ENCODE data around the gene PLK5.
"Not testable (repeated sequence)": the region's sequence is repeated elsewhere in the genome, so short reads cannot be mapped to it uniquely, and the experiment has no call there.

PLK5 gene

GRCh38 chr19:1505991-1506881 is 17.6 kb upstream of the PLK5 start:
- no peak for DNase-seq

- peak in 2 of 58 donors; percentile 25 to 34 for DNase-seq
These were observed 16.7 kb upstream of the PLK5 start for GRCh38 chr19:1507192-1507660.

GRCh38 chr19:1507763-1508506 is 15.9 kb upstream of the PLK5 start:
- DNase-seq, result peak; percentile 65 to 99 (median 91)

- no peak for DNase-seq
These were observed 15.4 kb upstream of the PLK5 start for GRCh38 chr19:1508507-1508856.

GRCh38 chr19:1509602-1510441 is 14.1 kb upstream of the PLK5 start:
- no peak for DNase-seq

GRCh38 chr19:1510442-1510806 is 13.5 kb upstream of the PLK5 start:
- no peak for DNase-seq

- no peak for DNase-seq
These were observed 13.1 kb upstream of the PLK5 start for GRCh38 chr19:1510807-1511206.

GRCh38 chr19:1511318-1512317 is 12.3 kb upstream of the PLK5 start:
- DNase-seq, result no peak

GRCh38 chr19:1512671-1513498 is 11.0 kb upstream of the PLK5 start, which contains the start of gene ADAMTSL5:
Gene ADAMTSL5, minus strand, starts transcription at chr19:1513019. Its CDS starts 2,076 bp downstream, at chr19:1510943.
- DNase-seq, result no peak

- no peak for DNase-seq
These were observed 10.2 kb upstream of the PLK5 start for GRCh38 chr19:1513499-1514294.

- DNase-seq, result no peak
These were observed 9.6 kb upstream of the PLK5 start for GRCh38 chr19:1514295-1514661.

GRCh38 chr19:1514986-1515721 is 8.7 kb upstream of the PLK5 start:
- DNase-seq, result no peak

GRCh38 chr19:1516395-1516753 is 7.5 kb upstream of the PLK5 start:
- DNase-seq, result no peak

GRCh38 chr19:1518471-1518870 is 5.4 kb upstream of the PLK5 start:
- no peak for DNase-seq

GRCh38 chr19:1519802-1520201 is 4.1 kb upstream of the PLK5 start:
- not testable (repeated sequence) for DNase-seq

- DNase-seq, result no peak
These were observed 3.6 kb upstream of the PLK5 start for GRCh38 chr19:1520203-1520780.

GRCh38 chr19:1521636-1522035 is 2.2 kb upstream of the PLK5 start:
- DNase-seq, result peak in 52 of 58 donors; percentile 11 to 90 (median 68)
